H1 (cell line): ENCODE results near the gene TBC1D2B. TPM values are rescaled to one million over a fixed set of nuclear protein-coding genes. Genes with fewer than 3 reads are reported as not detected.

Experiments
- CTCF ChIA-PET: fragments of 300-600 bp; sonication (Branson Sonifier 250); formaldehyde crosslinking; loops from one replicate; lab custom pipeline; 2021; ENCODE audit not compliant: partially characterized antibody; lab: Charles Lee
- POLR2A ChIA-PET: fragments of 300-600 bp; sonication (Branson Sonifier 250); formaldehyde crosslinking; loops from one replicate; lab custom pipeline; 2021; ENCODE audit warnings: inconsistent platforms; ENCODE audit not compliant: partially characterized antibody; lab: Charles Lee
- DNase-seq, 2 experiments: peaks; one replicate each; pipeline versions ENCODE4 v3.0.0 to v3.0.0-alpha.2; 2010 to 2022; ENCODE audit warnings: low spot score in 2 of 2, low read depth in 1 of 2, mixed read lengths in 1 of 2
- FAIRE-seq: peaks from 2 replicates; lab custom pipeline; 2011; peaks lifted over from hg19 to GRCh38; lab: Jason Lieb, UNC
- H2AFZ ChIP-seq: 2 replicates; pipeline ENCODE4 v1.8.1; 2012; ENCODE audit warnings: low read length, inconsistent platforms
- H2AK5ac ChIP-seq: 2 replicates; pipeline ENCODE4 v1.6.1; 2013; ENCODE audit warnings: low read depth, low read length
- H2BK120ac ChIP-seq: replicated peaks from 2 replicates; pipeline ENCODE3; 2013; ENCODE audit warnings: low read depth, low read length, inconsistent platforms
- H2BK12ac ChIP-seq: 2 replicates; pipeline ENCODE4 v1.6.1; 2013; ENCODE audit warnings: low read depth, low read length
- H2BK15ac ChIP-seq: 2 replicates; pipeline ENCODE4 v1.6.1; 2013; ENCODE audit warnings: low read length
- H2BK20ac ChIP-seq: 2 replicates; pipeline ENCODE4 v1.6.1; 2013; ENCODE audit warnings: low read length
- H2BK5ac ChIP-seq: 2 replicates; pipeline ENCODE4 v1.6.1; 2013; ENCODE audit warnings: low read depth, low read length
- H3K14ac ChIP-seq: 2 replicates; pipeline ENCODE4 v1.6.1; 2013; ENCODE audit warnings: inconsistent platforms; ENCODE audit not compliant: insufficient read length
- H3K18ac ChIP-seq: 2 replicates; pipeline ENCODE4 v1.6.1; 2013; ENCODE audit warnings: low read length; ENCODE audit errors: extremely low read depth
- H3K23ac ChIP-seq: 2 replicates; pipeline ENCODE4 v1.6.1; 2013; ENCODE audit warnings: inconsistent platforms; ENCODE audit not compliant: insufficient read length
- H3K23me2 ChIP-seq: 2 replicates; pipeline ENCODE4 v1.6.1; 2013; ENCODE audit warnings: low read depth, low read length
- H3K27ac ChIP-seq: 2 replicates; pipeline ENCODE4 v1.6.1; 2011; ENCODE audit warnings: low read depth, low read length, inconsistent platforms
- H3K27me3 ChIP-seq, 4 experiments: replicated peaks in 1 of 4; 1 replicate in 1 of 4; 2 replicates in 3 of 4; pipeline versions ENCODE4 v1.6.1 to v1.8.1; 2011 to 2013; ENCODE audit warnings: low read length in 3 of 4, mild to moderate bottlenecking in 3 of 4, inconsistent platforms in 2 of 4, mixed read lengths in 2 of 4, moderate library complexity in 1 of 4; ENCODE audit not compliant: control insufficient read depth in 3 of 4, insufficient read depth in 3 of 4; ENCODE audit errors: extremely low read depth in 1 of 4
- H3K36me3 ChIP-seq, 4 experiments: 2 replicates each; pipeline versions ENCODE4 v1.6.1 to v1.8.1; 2011 to 2013; ENCODE audit warnings: mild to moderate bottlenecking in 4 of 4, low read length in 3 of 4, moderate library complexity in 2 of 4, control low read depth in 1 of 4, inconsistent platforms in 1 of 4; ENCODE audit not compliant: insufficient read depth in 4 of 4, control insufficient read depth in 2 of 4
- H3K4ac ChIP-seq: replicated peaks from 2 replicates; pipeline ENCODE3; 2013; ENCODE audit warnings: low read length, low read depth, mixed read lengths, inconsistent platforms; ENCODE audit not compliant: insufficient read length
- H3K4me1 ChIP-seq, 4 experiments: replicated peaks in 1 of 4; 1 replicate in 1 of 4; 2 replicates in 3 of 4; pipeline versions ENCODE4 v1.6.1 to v1.8.1; 2011 to 2013; ENCODE audit warnings: low read length in 3 of 4, inconsistent platforms in 2 of 4, mixed read lengths in 1 of 4; ENCODE audit not compliant: insufficient read depth in 4 of 4, control insufficient read depth in 3 of 4
- H3K4me2 ChIP-seq, 2 experiments: 2 replicates each; pipeline versions ENCODE4 v1.6.1 to v1.8.1; 2011 to 2013; ENCODE audit warnings: low read depth in 2 of 2, low read length in 2 of 2, control low read depth in 1 of 2, inconsistent platforms in 1 of 2, mild to moderate bottlenecking in 1 of 2; ENCODE audit not compliant: insufficient read depth in 1 of 2
- H3K4me3 ChIP-seq, 4 experiments: fragments of 200-600, 300-600 bp in 1 of 4; sonication (generic), shearing (Covaris generic), sonication (Bioruptor Twin) in 1 of 4; 2 replicates each; pipeline versions ENCODE4 v1.5.1 to v1.8.1; 2011 to 2016; ENCODE audit warnings: low read length in 4 of 4, low read depth in 3 of 4, control low read depth in 2 of 4, inconsistent platforms in 2 of 4, mild to moderate bottlenecking in 2 of 4, mixed read lengths in 1 of 4, moderate library complexity in 1 of 4; ENCODE audit not compliant: insufficient read depth in 2 of 4; ENCODE audit errors: extremely low read depth in 1 of 4
- H3K56ac ChIP-seq: replicated peaks from 2 replicates; pipeline ENCODE3; 2013; ENCODE audit warnings: low read depth, mild to moderate bottlenecking, mixed read lengths, low read length, inconsistent platforms; ENCODE audit not compliant: insufficient read length
- H3K79me1 ChIP-seq: 2 replicates; pipeline ENCODE4 v1.6.1; 2013; ENCODE audit warnings: low read depth, low read length, control low read depth
- H3K79me2 ChIP-seq, 2 experiments: 2 replicates each; pipeline versions ENCODE4 v1.6.1 to v1.8.1; 2012 to 2013; ENCODE audit warnings: low read length in 2 of 2, mild to moderate bottlenecking in 2 of 2, inconsistent platforms in 1 of 2; ENCODE audit not compliant: insufficient read depth in 2 of 2, control insufficient read depth in 1 of 2
- H3K9ac ChIP-seq, 4 experiments: replicated peaks in 1 of 4; 1 replicate in 1 of 4; 2 replicates in 3 of 4; pipeline versions ENCODE4 v1.6.1 to v1.8.1; 2011 to 2013; ENCODE audit warnings: low read depth in 3 of 4, low read length in 3 of 4, control low read depth in 2 of 4, mild to moderate bottlenecking in 2 of 4, moderate library complexity in 2 of 4, inconsistent platforms in 1 of 4; ENCODE audit errors: extremely low read depth in 1 of 4
- H3K9me3 ChIP-seq, 2 experiments: 2 replicates each; pipeline versions ENCODE4 v1.6.1 to v1.8.1; 2012 to 2013; ENCODE audit warnings: mild to moderate bottlenecking in 2 of 2, moderate library complexity in 2 of 2, control low read depth in 1 of 2, inconsistent platforms in 1 of 2, low read depth in 1 of 2, low read length in 1 of 2, mixed read lengths in 1 of 2; ENCODE audit not compliant: insufficient read depth in 2 of 2
- H4K20me1 ChIP-seq, 2 experiments: replicated peaks in 1 of 2; 2 replicates each; pipeline versions ENCODE3 to v1.8.1; 2011 to 2013; ENCODE audit warnings: inconsistent platforms in 2 of 2, low read length in 2 of 2, mild to moderate bottlenecking in 1 of 2; ENCODE audit not compliant: insufficient read depth in 2 of 2, control insufficient read depth in 1 of 2
- H4K5ac ChIP-seq: 2 replicates; pipeline ENCODE4 v1.6.1; 2013; ENCODE audit warnings: low read length, low read depth, mixed read lengths, inconsistent platforms; ENCODE audit not compliant: insufficient read length
- H4K8ac ChIP-seq: 2 replicates; pipeline ENCODE4 v1.8.0; 2013; ENCODE audit warnings: mild to moderate bottlenecking, moderate library complexity, low read length, inconsistent platforms; ENCODE audit not compliant: insufficient read depth; ENCODE audit errors: extremely low read depth
- H4K91ac ChIP-seq: replicated peaks from 2 replicates; pipeline ENCODE3; 2013; ENCODE audit warnings: low read length, mixed read lengths, inconsistent platforms; ENCODE audit not compliant: insufficient read length
- JUN ChIP-seq: IDR thresholded peaks from 2 replicates; pipeline ENCODE4 v1.6.1; 2011; ENCODE audit warnings: low read depth, mild to moderate bottlenecking, improper control_type of control experiment, low read length
- RFX5 ChIP-seq: IDR thresholded peaks from 2 replicates; pipeline ENCODE4 v1.6.1; 2011; ENCODE audit warnings: low read depth, low read length, improper control_type of control experiment, borderline replicate concordance
- WGBS, 2 experiments: shearing (Covaris generic) in 1 of 2; methylation state at CpG; one replicate each; pipeline versions ENCODE4 v1.1.6 to v1.1.7; 2013 to 2015; ENCODE audit warnings: low lambda C conversion rate in 2 of 2, mixed read lengths in 2 of 2, inconsistent platforms in 1 of 2, low coverage in 1 of 2, missing lambda C conversion rate in 1 of 2; ENCODE audit not compliant: insufficient replicate concordance in 2 of 2, insufficient coverage in 1 of 2, insufficient read length in 1 of 2; ENCODE audit errors: extremely low coverage in 1 of 2, missing lambda C conversion rate in 1 of 2; 5-methylcytosine and 5-hydroxymethylcytosine counted together
- polyA plus RNA-seq, 7 experiments: library from polyadenylated mRNA; depleted of rRNA in 3 of 7; stranded (reverse) in 5 of 7; unstranded in 2 of 7; fragments of >200 nt in 5 of 7; fragments of 200-250 nt in 2 of 7; gene quantifications; 1 replicate in 5 of 7; 2 replicates in 1 of 7; 4 replicates in 1 of 7; pipeline versions ENCODE4 v1.2.1 to v1.2.3, GENCODE V29; 2011 to 2013; ENCODE audit warnings: missing spikeins in 2 of 7, mixed read lengths in 2 of 7
- total RNA-seq: library from RNA; stranded (reverse); fragmentation: NEBNext Ultra II Directional; extraction: Animal tissue kit (Norgen Biotek cat#: 25700); gene quantifications from 2 replicates; pipeline ENCODE4 v1.2.1, GENCODE V29; 2021

Gene TBC1D2B
- total and polyA plus RNA-seq, 2 of the 8 experiments (the other 6 are each of a cell fraction or from before 2014, with no cell fraction given), result 11.9 to 19.5 TPM

DNA sequence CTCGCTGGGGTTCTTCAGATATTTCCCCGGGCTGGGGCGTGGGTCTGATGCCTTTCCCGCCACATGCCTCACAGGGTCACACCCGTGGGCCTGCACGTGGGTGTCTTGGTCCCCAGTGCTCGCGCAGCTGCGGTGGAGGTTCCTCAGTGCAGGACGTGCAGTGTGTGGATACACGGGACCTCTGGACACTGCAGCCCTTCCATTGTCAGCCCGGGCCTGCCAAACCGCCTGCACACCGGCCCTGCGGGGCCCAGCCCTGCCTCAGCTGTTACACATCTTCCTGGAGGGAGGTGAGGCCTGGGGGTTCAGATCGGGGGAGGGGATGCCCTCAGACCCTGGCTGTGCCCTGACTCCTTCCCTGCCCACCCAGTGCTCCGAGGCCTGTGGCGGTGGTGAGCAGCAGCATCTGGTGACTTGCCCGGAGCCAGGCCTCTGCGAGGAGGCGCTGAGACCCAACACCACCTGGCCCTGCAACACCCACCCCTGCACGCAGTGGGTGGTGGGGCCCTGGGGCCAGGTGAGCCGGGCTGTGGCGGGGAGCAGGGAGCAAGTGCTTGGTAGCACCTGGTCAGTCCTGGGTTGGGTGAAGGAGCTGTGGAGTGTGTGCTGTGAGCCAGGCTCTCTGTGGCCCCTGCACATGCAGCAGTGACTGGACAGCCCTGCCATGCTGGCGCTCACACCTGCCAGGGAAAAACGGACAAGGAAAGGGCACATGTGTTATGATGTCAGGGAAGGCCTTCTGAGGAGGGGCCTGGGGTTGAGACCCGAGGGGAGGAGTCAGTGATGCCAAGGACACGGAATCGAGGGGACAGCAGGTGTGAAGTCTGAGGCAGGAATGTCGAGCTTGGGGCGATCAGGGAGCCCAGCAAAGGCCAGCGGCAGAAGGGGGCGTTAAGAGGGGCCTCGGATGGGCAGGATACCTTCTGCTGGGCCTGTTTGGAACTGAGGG is 88.9 kb downstream of the TBC1D2B start:
- no peak for FAIRE-seq
- CTCF ChIA-PET, result interaction anchor here (0.6 to 5.6 kb wide), 13 partner anchors 8 to 121 kb away, joined by 3 to 37 read pairs (median 5); no protein-coding TSS in a partner anchor

More for the DNA sequence above, 88.9 kb downstream of the TBC1D2B start:
- Histone ChIP-seq H3K9ac (no peak overlapping the region), H3K27ac (no peak overlapping the region), H2AFZ (no peak overlapping the region), H2BK20ac (no peak overlapping the region), H3K4me1 (peaks cover 0 to 18% (median 12%) of the 10 kb centered on the region in 4 experiments; a peak in 6 of 7 replicates), H4K20me1 (no peaks in the 10 kb centered on the region), H2BK15ac (no peak overlapping the region), H4K8ac (peak overlapping the region; percentile 11; the same call in 1 of the 2 replicates), H3K14ac (no peak overlapping the region), H4K5ac (no peak overlapping the region), H2AK5ac (no peak overlapping the region), H3K4ac (no peak overlapping the region), H4K91ac (no peak overlapping the region), H3K23ac (no peak overlapping the region), H3K79me2 (no peaks in the 10 kb centered on the region)
- POLR2A ChIA-PET, result interaction anchor here (0.9 kb wide), 1 partner anchor 10 kb away, joined by 4 read pairs; no protein-coding TSS in a partner anchor
- TF ChIP-seq RFX5 (no peak), JUN (no peak)
- TF ChIP-seq, all 59 proteins: peak for 0
- Histone ChIP-seq H3K18ac (no peak overlapping the region; the same call in 1 of the 2 replicates), H3K9me3 (no peaks in the 10 kb centered on the region), H2BK5ac (no peak overlapping the region; the same call in 1 of the 2 replicates), H3K4me3 (no peak overlapping the region), H3K79me1 (no peaks in the 10 kb centered on the region), H3K56ac (no peak overlapping the region), H3K23me2 (no peaks in the 10 kb centered on the region), H3K4me2 (no peak overlapping the region), H2BK120ac (no peak overlapping the region), H3K27me3 (no peaks in the 10 kb centered on the region), H2BK12ac (no peak overlapping the region; the same call in 1 of the 2 replicates), H3K36me3 (no peaks in the 10 kb centered on the region)
- DNase-seq, result no peak
- 90% methylated on average over 34 of the region's 34 CpGs; no CpG with 5 or more reads in 1 of the 2 experiments for WGBS, 2 experiments
